IPS-20b (cell line): ENCODE results near the gene LRCOL1.

Experiments
- H3K27ac ChIP-seq: one replicate; pipeline ENCODE4 v1.5.1; 2013; ENCODE audit warnings: low read length
- H3K27me3 ChIP-seq: 2 replicates; pipeline ENCODE4 v1.6.1; 2013; ENCODE audit warnings: mild to moderate bottlenecking, low read length, inconsistent platforms; ENCODE audit not compliant: insufficient read depth
- H3K36me3 ChIP-seq: 2 replicates; pipeline ENCODE4 v1.6.1; 2013; ENCODE audit warnings: low read depth, mild to moderate bottlenecking, inconsistent platforms, low read length, moderate library complexity; ENCODE audit not compliant: insufficient read depth
- H3K4me1 ChIP-seq: 2 replicates; pipeline ENCODE4 v1.6.1; 2013; ENCODE audit warnings: mild to moderate bottlenecking, control low read depth, inconsistent platforms, low read length, moderate library complexity; ENCODE audit not compliant: insufficient read depth
- H3K4me3 ChIP-seq: 2 replicates; pipeline ENCODE4 v1.5.1; 2013; ENCODE audit warnings: mild to moderate bottlenecking, low read length, inconsistent platforms
- H3K9ac ChIP-seq: 2 replicates; pipeline ENCODE4 v1.6.1; 2013; ENCODE audit warnings: low read depth, mild to moderate bottlenecking, inconsistent platforms, low read length, moderate library complexity
- H3K9me3 ChIP-seq: 2 replicates; pipeline ENCODE4 v1.6.1; 2013; ENCODE audit warnings: mild to moderate bottlenecking, low read depth, low read length, inconsistent platforms; ENCODE audit not compliant: insufficient read depth

Gene LRCOL1

GRCh38 chr12:132610051-132610759, at the start of gene LRCOL1:
Gene LRCOL1, minus strand, starts transcription at chr12:132610582. Its CDS starts 4,331 bp downstream, at chr12:132606251.
- no peak within 1 kb of the TSS for H3K9ac ChIP-seq
- H3K4me3 ChIP-seq, result no peak within 1 kb of the TSS
- peaks cover 99% of the 10 kb centered on the region for H3K27me3 ChIP-seq
- no peak within 1 kb of the TSS for H3K27ac ChIP-seq
- peaks cover 10% of the 10 kb centered on the region; the same call in 1 of the 2 replicates for H3K9me3 ChIP-seq
- H3K36me3 ChIP-seq, result no peaks in the 10 kb centered on the region
- H3K4me1 ChIP-seq, result no peaks in the 10 kb centered on the region

GRCh38 chr12:132660052-132660451, 49.7 kb upstream of the LRCOL1 start:
- peaks cover 99% of the 10 kb centered on the region for H3K36me3 ChIP-seq
- no peak overlapping the region for H3K27ac ChIP-seq
- H3K9me3 ChIP-seq, result no peaks in the 10 kb centered on the region
- H3K4me3 ChIP-seq, result no peak overlapping the region
- no peaks in the 10 kb centered on the region for H3K4me1 ChIP-seq
- no peak overlapping the region for H3K9ac ChIP-seq
- H3K27me3 ChIP-seq, result no peaks in the 10 kb centered on the region

- no peaks in the 10 kb centered on the region for H3K27me3 ChIP-seq
- no peak overlapping the region for H3K4me3 ChIP-seq
- H3K27ac ChIP-seq, result no peak overlapping the region
- H3K9ac ChIP-seq, result no peak overlapping the region
- no peaks in the 10 kb centered on the region for H3K9me3 ChIP-seq
- peaks cover 99% of the 10 kb centered on the region for H3K36me3 ChIP-seq
- no peaks in the 10 kb centered on the region for H3K4me1 ChIP-seq
Measured at GRCh38 chr12:132659146-132659545, 48.8 kb upstream of the LRCOL1 start.

GRCh38 chr12:132658149-132658894, 47.9 kb upstream of the LRCOL1 start:
- Histone ChIP-seq H3K9me3 (no peaks in the 10 kb centered on the region), H3K36me3 (peaks cover 99% of the 10 kb centered on the region), H3K4me1 (no peaks in the 10 kb centered on the region), H3K4me3 (no peak overlapping the region), H3K9ac (no peak overlapping the region), H3K27ac (no peak overlapping the region), H3K27me3 (no peaks in the 10 kb centered on the region)

- H3K9ac ChIP-seq, result no peak overlapping the region
- no peak overlapping the region for H3K4me3 ChIP-seq
- no peak overlapping the region for H3K27ac ChIP-seq
- H3K4me1 ChIP-seq, result no peaks in the 10 kb centered on the region
- H3K36me3 ChIP-seq, result peaks cover 99% of the 10 kb centered on the region
- H3K27me3 ChIP-seq, result no peaks in the 10 kb centered on the region
- H3K9me3 ChIP-seq, result no peaks in the 10 kb centered on the region
Measured at GRCh38 chr12:132657004-132657727, 46.8 kb upstream of the LRCOL1 start.

- Histone ChIP-seq H3K36me3 (peaks cover 99% of the 10 kb centered on the region), H3K27me3 (no peaks in the 10 kb centered on the region), H3K9me3 (no peaks in the 10 kb centered on the region), H3K4me1 (no peaks in the 10 kb centered on the region), H3K27ac (no peak overlapping the region), H3K4me3 (no peak overlapping the region), H3K9ac (no peak overlapping the region)
Measured at GRCh38 chr12:132653567-132654290, 43.3 kb upstream of the LRCOL1 start.

GRCh38 chr12:132651444-132652100, 41.2 kb upstream of the LRCOL1 start:
- no peak overlapping the region for H3K9ac ChIP-seq
- H3K9me3 ChIP-seq, result no peaks in the 10 kb centered on the region
- no peak overlapping the region for H3K27ac ChIP-seq
- H3K36me3 ChIP-seq, result peaks cover 98% of the 10 kb centered on the region
- no peak overlapping the region for H3K4me3 ChIP-seq
- no peaks in the 10 kb centered on the region for H3K4me1 ChIP-seq
- H3K27me3 ChIP-seq, result no peaks in the 10 kb centered on the region

- Histone ChIP-seq H3K9ac (no peak overlapping the region), H3K27ac (no peak overlapping the region), H3K4me1 (no peaks in the 10 kb centered on the region), H3K4me3 (no peak overlapping the region), H3K27me3 (no peaks in the 10 kb centered on the region), H3K36me3 (peaks cover 92% of the 10 kb centered on the region), H3K9me3 (no peaks in the 10 kb centered on the region)
Measured at GRCh38 chr12:132649226-132649945, 39.0 kb upstream of the LRCOL1 start.

GRCh38 chr12:132648616-132649225, 38.3 kb upstream of the LRCOL1 start:
- H3K36me3 ChIP-seq, result peaks cover 92% of the 10 kb centered on the region
- no peak overlapping the region for H3K27ac ChIP-seq
- no peaks in the 10 kb centered on the region for H3K27me3 ChIP-seq

GRCh38 chr12:132647858-132648257, 37.5 kb upstream of the LRCOL1 start:
- Histone ChIP-seq H3K9ac (no peak overlapping the region), H3K9me3 (no peaks in the 10 kb centered on the region), H3K27ac (no peak overlapping the region), H3K36me3 (peaks cover 92% of the 10 kb centered on the region), H3K4me3 (no peak overlapping the region), H3K27me3 (no peaks in the 10 kb centered on the region), H3K4me1 (no peaks in the 10 kb centered on the region)

More at GRCh38 chr12:132648616-132649225, 38.3 kb upstream of the LRCOL1 start:
- no peaks in the 10 kb centered on the region for H3K9me3 ChIP-seq
- H3K9ac ChIP-seq, result no peak overlapping the region
- H3K4me3 ChIP-seq, result no peak overlapping the region
- no peaks in the 10 kb centered on the region for H3K4me1 ChIP-seq
